ENCODE results near the gene CD300LF. TPM values are rescaled to one million over a fixed set of nuclear protein-coding genes. Genes with fewer than 3 reads are reported as not detected.

The CD300LF gene
- polyA plus RNA-seq, 1 donor (not counting 4 experiments of a cell fraction or from before 2014, with no cell fraction given), result not detected

- no peak overlapping the region for H3K4me2 ChIP-seq (ENCODE audit: control insufficient read depth, extremely low read depth, insufficient read depth, low read depth, low read length)
- FAIRE-seq, result no peak
- peaks cover 7% of the 10 kb centered on the region for H3K9me1 ChIP-seq (ENCODE audit: control insufficient read depth, extremely low read depth, insufficient read depth, low read length)
- H3K9me3 ChIP-seq (ENCODE audit: control insufficient read depth, low read depth, low read length), result no peaks in the 10 kb centered on the region
- H3K27me3 ChIP-seq (ENCODE audit: control insufficient read depth, extremely low read depth, insufficient read depth, low read length), result no peaks in the 10 kb centered on the region
- no peak overlapping the region for H2AFZ ChIP-seq (ENCODE audit: control insufficient read depth, low read length)
- H3K4me1 ChIP-seq (ENCODE audit: control insufficient read depth, extremely low read depth, insufficient read depth, low read length), result peaks cover 41% of the 10 kb centered on the region
- H3K27ac ChIP-seq (ENCODE audit: control insufficient read depth, insufficient read depth, low read length), result no peak overlapping the region
- H4K20me1 ChIP-seq (ENCODE audit: control insufficient read depth, extremely low read depth, insufficient read depth, low read length), result no peaks in the 10 kb centered on the region
- H3K9ac ChIP-seq (ENCODE audit: control insufficient read depth, extremely low read depth, insufficient read depth, low read length), result no peak overlapping the region
- peaks cover 34% of the 10 kb centered on the region for H3K79me2 ChIP-seq (ENCODE audit: control insufficient read depth, insufficient read depth, low read length)
- dilution Hi-C loops (cut with MboI; ENCODE audit: extremely low pct_ligation_motif_present, low sequenced_read_pairs), result no loop called here
- H3K4me3 ChIP-seq (ENCODE audit: control insufficient read depth in 2 of 3, extremely low read depth in 1 of 3, insufficient read depth in 2 of 3, low read depth in 1 of 3, low read length in 3 of 3), result no peak overlapping the region
- H3K36me3 ChIP-seq (ENCODE audit: control insufficient read depth in 2 of 2, extremely low read depth in 1 of 2, insufficient read depth in 2 of 2, low read length in 2 of 2), result peaks cover 3 to 6% of the 10 kb centered on the region in 2 experiments
- no peak for DNase-seq (ENCODE audit: low read depth, low spot score)
- TF ChIP-seq CTCF (optimal IDR thresholded peaks at IDR 0.05 in 1 of 3, IDR thresholded peaks at IDR 0.05 in 1 of 3, conservative IDR thresholded peaks at IDR 0.05 in 1 of 3; ENCODE audit: extremely low read depth in 1 of 3, insufficient read depth in 2 of 3, low read length in 3 of 3), result no peak
- TF ChIP-seq EZH2 (IDR thresholded peaks at IDR 0.05; ENCODE audit: low read length), result no peak
Measured at GRCh38 chr17:74761419-74761818, 48.7 kb upstream of the CD300LF start.

- Histone ChIP-seq H3K9me1 (ENCODE audit: control insufficient read depth, extremely low read depth, insufficient read depth, low read length) (peaks cover 7% of the 10 kb centered on the region), H3K27ac (ENCODE audit: control insufficient read depth, insufficient read depth, low read length) (peak overlapping the region; percentile 83), H3K4me2 (ENCODE audit: control insufficient read depth, extremely low read depth, insufficient read depth, low read depth, low read length) (peak overlapping the region; percentile 78), H3K36me3 (ENCODE audit: control insufficient read depth in 2 of 2, extremely low read depth in 1 of 2, insufficient read depth in 2 of 2, low read length in 2 of 2) (peaks cover 3 to 6% of the 10 kb centered on the region in 2 experiments), H3K79me2 (ENCODE audit: control insufficient read depth, insufficient read depth, low read length) (peaks cover 34% of the 10 kb centered on the region), H4K20me1 (ENCODE audit: control insufficient read depth, extremely low read depth, insufficient read depth, low read length) (no peaks in the 10 kb centered on the region), H3K27me3 (ENCODE audit: control insufficient read depth, extremely low read depth, insufficient read depth, low read length) (no peaks in the 10 kb centered on the region), H3K4me1 (ENCODE audit: control insufficient read depth, extremely low read depth, insufficient read depth, low read length) (peaks cover 41% of the 10 kb centered on the region), H3K9me3 (ENCODE audit: control insufficient read depth, low read depth, low read length) (no peaks in the 10 kb centered on the region), H3K9ac (ENCODE audit: control insufficient read depth, extremely low read depth, insufficient read depth, low read length) (peak overlapping the region; percentile 67), H2AFZ (ENCODE audit: control insufficient read depth, low read length) (no peak overlapping the region), H3K4me3 (ENCODE audit: control insufficient read depth in 2 of 3, extremely low read depth in 1 of 3, insufficient read depth in 2 of 3, low read depth in 1 of 3, low read length in 3 of 3) (peak overlapping the region in 1 of 3 experiments; percentile 41)
- FAIRE-seq (peak; percentile 74), DNase-seq (ENCODE audit: low read depth, low spot score) (no peak)
- dilution Hi-C loops (cut with MboI; ENCODE audit: extremely low pct_ligation_motif_present, low sequenced_read_pairs), result no loop called here
- TF ChIP-seq CTCF (optimal IDR thresholded peaks at IDR 0.05 in 1 of 3, IDR thresholded peaks at IDR 0.05 in 1 of 3, conservative IDR thresholded peaks at IDR 0.05 in 1 of 3; ENCODE audit: extremely low read depth in 1 of 3, insufficient read depth in 2 of 3, low read length in 3 of 3) (no peak), EZH2 (IDR thresholded peaks at IDR 0.05; ENCODE audit: low read length) (no peak)
Measured at GRCh38 chr17:74760404-74761105, 47.8 kb upstream of the CD300LF start.

Data from keratinocyte (primary cell).